Amniotic stem cell (primary cell): Measurements from ENCODE around the gene RFLNA.

Experiments used
- DNase-seq: peaks from one replicate; lab custom pipeline; 2025; lab: John Stamatoyannopoulos, UW

RFLNA gene

DNA sequence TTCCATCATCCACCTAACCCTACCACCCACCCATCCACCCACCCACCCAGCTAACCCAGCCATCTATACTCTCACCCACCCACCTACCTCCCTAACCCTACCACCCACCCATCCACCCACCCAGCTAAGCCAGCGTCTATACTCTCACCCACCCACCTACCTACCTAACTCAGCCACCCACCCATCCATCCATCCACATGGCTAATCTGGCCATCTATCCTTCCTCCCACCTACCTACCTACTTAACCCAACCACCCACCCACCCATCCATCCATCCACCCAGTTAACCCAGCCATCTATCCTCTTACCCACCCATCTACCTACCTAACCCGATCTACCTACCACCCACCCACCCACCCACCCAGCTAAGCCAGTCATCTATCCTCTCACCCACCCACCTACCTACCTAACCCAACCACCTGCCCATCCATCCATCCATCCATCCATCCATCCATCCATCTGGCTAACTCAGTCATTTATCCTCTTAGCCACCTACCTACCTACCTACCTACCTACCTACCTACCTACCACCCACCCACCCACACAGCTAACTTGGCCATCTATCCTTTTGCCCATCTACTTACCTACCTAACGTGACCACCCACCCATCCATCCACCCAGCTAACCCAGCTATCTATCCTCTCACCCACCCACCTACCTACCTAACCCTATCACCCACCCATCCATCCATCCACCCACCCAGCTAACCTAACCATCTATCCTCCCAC is 44.1 kb downstream of the RFLNA start:
- DNase-seq, result no peak

DNA sequence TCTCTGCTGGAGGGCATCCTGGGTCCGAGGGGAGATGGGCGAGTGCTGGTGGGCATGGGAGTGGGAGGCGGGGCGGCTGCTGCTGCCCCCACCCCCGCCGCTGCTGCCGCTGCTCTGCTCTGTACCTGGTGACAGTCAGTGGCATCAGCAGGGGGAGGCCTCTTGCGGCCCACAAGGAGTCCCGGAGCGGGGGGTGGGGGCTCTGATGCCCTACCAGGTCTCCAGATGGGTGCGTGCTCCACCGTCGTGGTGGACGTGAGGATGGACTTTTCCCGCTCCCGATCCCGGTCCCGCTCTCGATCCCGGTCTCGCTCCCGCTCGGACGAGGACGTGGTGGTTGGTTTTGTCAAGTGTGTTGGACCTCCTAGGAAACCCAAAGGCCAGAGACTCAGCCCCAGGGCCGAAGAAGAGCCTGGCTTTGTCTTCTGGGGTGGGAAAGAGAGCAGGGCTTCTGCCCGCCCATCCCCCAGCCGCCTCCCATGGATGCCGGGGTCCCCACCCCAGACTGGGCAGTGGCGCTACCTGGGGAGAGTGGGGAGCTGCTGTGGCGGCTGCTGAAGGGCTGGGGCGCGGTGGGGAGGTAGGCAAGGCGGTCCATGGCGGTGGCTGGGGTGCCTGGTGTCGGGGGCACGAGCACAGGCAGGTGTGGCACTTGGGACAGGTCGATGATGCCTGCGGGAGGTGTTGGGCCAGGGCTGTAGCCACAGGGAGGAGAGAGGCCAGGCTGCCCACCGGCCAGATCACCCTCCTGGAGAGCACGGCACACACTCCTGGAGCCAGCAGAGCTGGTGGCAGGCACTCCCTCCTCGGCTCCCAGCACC is 45.4 kb downstream of the RFLNA start:
- no peak for DNase-seq

DNA sequence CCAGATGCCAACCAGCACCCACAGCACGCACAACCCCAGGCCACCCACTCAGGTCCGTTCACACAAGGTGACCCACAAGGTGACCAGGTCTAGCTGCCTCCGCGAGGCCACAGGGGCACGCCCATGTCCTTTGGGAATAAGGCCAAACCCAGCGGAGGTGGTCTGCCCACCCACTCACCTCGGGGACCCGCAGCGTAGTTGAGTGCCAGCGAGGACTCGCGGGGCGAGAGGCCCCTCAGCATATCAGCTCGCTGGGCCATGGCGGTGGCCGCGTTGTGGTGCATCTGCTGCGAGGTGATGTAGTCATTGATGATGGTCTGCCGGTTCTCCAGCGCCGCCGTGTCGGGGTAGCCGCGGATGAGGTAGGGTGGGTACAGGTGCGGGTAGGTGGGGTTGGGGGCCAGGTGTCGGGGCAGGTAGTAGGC is 46.8 kb downstream of the RFLNA start:
- no peak for DNase-seq

DNA sequence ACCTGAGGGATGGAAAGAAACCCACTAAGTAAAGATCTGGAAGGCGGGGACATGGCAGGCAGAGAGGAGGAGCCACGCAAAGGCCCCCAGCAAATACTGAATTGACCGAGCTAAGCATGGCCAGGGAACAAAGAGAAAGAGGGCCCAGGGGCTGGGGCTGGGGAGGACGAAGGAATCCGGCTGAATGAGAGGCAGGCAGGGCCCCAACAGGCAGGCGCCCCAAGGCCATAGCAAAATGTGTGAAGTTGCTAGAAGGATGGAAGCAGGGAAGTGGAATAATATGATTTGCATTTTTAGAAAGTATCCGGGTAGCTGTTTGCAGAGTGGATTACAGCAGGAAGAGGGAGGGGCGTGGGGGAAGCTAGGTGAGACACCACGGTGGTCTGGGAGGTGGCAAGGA is 49.1 kb downstream of the RFLNA start:
- DNase-seq, result no peak

- no peak for DNase-seq
Measured at GRCh38 chr12:124344526-124344925, 49.6 kb downstream of the RFLNA start.

GRCh38 chr12:124345795-124346194 is 50.9 kb downstream of the RFLNA start:
- DNase-seq, result no peak

DNA sequence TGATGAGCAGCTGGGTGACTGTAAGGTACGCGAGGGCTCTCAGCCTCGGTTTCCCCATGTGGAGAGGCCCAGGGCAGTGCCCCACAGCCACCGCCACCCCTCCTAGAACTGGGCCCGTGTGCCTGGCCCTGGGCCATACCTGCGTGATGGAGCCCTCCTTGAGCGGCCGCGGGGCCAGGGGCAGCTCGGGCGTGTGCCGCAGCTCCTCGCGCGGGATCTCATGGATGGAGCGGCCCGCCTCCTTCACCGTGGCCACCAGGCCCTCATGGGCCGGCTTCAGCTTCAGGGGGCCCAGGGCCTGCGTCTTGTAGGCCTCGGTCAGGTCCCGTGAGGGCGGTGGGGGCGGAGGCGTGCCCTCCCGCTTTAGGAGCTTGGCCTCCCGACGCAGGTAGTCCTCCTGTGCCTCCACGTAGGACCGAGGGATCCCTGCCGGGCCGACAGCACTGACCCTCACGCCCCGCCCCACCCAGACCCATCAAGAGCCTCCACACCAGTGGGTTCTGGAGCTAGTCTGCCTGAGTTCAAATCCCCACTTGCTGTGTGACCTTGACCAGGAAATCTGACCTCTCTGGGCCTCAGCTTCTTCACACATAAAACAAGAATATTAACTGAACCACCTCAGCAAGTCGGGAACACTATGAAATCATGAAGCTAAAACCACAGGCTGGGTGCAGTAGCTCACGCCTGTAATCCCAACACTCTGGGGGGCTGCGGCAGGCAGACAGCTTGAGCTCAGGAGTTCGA is 51.7 kb downstream of the RFLNA start:
- DNase-seq, result no peak

DNA sequence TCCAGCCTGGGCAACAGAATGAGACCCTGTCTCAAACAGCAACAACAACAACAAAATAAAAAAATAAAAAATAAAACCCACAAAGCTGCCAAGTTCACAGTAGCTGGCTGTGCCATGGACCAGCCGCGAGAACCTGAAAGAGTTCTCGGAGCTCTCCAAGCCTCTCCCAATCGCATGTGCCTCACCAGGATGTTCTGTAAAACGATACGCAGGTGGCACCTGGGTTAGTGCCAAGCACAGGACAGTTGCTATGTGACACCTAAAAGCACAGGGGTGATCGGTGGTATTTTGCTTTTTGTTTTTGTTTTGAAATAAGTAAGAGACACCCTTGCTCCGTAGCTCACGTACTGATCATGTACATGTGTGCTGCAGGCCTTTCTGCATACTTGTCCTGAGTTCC is 52.4 kb downstream of the RFLNA start:
- DNase-seq, result no peak

DNA sequence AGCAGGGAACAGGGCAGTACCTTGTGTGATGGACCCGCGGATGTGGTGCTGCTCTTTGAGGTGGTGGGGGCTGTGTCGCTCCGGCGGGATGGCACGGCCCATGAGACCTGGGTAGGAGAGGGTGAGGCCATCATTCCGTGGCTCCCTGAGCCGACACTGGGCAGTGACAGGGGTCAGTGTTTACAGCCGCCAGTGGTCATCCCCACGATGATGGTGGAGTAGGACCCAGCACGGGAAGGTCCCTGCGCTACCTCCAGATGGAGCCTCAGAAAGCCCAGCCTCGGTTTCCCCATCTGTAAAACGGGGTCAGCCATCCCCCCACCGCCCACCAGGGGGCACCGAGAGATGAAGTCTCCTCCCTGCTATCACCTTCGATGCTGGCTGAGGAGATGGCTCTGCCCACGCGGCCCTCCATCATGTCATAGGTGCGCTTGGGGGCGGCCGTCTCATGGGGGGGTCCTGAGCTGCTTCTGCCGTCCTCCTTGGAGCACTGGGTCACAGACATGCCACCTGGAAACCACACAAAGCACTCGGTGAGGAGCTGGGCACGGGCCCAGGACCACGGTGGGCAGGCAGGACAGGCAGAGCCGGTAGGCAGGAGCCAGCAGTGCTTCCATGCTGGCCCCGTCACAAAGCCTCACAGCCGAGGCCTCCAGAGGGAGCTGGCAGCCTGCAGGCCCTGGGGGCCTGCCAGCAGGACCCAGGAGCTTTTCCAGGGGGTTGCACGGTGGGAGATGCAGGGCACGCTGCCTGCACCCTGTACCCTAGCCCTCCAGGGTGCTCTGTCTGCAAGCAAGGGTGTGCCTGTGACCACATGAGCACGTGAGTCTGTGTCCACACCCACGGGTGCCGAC is 53.1 kb downstream of the RFLNA start:
- no peak for DNase-seq

DNA sequence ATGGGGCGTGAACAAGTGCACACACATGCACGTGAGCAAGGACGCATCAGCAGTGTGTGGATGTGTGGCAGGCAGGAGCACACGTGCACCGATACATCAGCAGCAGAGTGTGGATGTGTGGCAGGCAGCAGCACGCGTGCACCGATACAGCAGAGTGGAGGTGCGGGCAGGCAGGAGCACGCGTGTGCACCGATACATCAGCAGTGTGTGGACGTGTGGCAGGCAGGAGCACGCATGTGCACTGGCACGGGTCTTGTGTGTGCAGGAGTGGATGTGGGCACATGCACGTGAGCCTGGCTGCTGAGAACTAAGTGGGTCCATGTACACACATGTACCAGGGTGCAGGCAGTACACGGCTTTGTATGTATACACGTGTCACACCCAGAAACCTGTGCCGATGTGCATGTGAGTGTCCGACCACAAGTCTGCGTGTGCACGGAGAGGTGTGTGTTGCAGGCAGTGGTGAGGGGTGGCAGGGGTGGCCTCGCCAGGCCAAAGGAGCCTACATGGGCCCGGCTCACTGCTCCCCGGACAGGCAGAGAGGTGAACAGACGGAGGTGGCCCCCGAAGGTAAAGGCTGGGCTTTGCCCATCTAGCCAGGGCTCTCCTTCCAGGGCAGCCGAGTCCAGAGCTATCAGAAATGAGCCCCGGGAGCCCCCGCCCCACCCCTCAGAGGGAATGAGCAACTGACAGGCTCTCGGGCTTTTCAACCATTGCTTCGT is 53.9 kb downstream of the RFLNA start:
- no peak for DNase-seq

DNA sequence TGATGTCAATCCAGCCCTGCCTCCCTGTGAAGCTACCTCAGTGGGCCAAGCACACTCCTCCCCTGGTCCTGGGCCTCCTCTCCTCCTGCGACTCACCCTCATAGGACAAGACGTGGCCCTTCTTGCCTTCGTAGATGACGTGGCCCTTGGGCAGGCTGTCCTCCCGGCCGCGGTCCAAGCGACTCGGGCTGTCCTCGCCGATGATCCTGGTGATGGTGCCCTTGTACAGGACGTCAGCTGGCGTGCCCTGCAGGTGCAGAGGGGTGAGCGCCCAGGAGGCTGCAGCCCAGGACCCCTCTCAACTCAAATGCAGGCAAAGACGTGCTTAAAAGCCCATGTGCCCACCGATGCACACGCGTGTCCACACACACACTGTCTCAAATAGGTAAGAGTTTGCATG is 55.6 kb downstream of the RFLNA start:
- no peak for DNase-seq

GRCh38 chr12:124351422-124351821 is 56.5 kb downstream of the RFLNA start:
- DNase-seq, result no peak

- no peak for DNase-seq
Measured at GRCh38 chr12:124352257-124352656, 57.4 kb downstream of the RFLNA start.

GRCh38 chr12:124352839-124353238 is 57.9 kb downstream of the RFLNA start:
- no peak for DNase-seq

GRCh38 chr12:124354400-124354799 is 59.5 kb downstream of the RFLNA start:
- no peak for DNase-seq

DNA sequence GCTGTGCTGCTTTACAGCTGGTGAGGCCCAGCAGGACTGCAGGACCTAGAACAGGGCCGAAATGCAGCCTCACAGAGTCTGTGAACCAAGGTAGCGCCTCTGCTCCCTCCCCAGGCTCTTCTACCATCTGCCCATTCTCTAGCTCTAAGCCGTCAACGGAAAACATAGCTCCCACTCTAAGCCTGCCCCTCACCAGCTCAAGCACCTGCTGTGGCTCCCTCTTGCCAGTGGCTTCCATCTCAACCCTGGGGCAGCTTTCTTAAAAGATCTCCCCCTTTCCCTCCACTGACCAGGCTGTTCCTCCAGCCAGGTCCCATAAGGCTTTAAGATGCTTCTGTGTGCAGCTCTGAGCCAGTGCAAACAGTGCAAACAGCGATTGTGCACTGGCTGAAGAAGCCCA is 61.3 kb downstream of the RFLNA start:
- no peak for DNase-seq

- no peak for DNase-seq
Measured at GRCh38 chr12:124357616-124358015, 62.7 kb downstream of the RFLNA start.

DNA sequence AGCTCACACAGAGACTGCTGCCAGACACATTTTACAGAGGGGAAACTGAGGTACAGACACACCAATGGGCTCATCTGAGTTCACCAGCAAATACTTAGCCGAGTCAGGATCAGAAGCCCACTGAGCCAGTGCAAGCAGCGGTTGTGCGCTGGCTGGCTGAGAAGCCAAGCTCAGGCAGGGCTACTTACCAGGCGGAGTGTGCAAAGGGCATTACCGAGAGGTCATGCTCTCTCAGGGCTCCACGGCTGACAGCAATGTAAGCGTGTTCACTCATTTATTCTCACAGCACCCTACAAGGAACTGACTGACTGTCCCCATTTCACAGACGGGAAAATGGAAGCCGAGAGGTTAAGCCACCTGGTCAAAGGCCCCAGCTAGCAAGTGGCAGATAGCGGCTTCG is 63.7 kb downstream of the RFLNA start:
- DNase-seq, result no peak

DNA sequence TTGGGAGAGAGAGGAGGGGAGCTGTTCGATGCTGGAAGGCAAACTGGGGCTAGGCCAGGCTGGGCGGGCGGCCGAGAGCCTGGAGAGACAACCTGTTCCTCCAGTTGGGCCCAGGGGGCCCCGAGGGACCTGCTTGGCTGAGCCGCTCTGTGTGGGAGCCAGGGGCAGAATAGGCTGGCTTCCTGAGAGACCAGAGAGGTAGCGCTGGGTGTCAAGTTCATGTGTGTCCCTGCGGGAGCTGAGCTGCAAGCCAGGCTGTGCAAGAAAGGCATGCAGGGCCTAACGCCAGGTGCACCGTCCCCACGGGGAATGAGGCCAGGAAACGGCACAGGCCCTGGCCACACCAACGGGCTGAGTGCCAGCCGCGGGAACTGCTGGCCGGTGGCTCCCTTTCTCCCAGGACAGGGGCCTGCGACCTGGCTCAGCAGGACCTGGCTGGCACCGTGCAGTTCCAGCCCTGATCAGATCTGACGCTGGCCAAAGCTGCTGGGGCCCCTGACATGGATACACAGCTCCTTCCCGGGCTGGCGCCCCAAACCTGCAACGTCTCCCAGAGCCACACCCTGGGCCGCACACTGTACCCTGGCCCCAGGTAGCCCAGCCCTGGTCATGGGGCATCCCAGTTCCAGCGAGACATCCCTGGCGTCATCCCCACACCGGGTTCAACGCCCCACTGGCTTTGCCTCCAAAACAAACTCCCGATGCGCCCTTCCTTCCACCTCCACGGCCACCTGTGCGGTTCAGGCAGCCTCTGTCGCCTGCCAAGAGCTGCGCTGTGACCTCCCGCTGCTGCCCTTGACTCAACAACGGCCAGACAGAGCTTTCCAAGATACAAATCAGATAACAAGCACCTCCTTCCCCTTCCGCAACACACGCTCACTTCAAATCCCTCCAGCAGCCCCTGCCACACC is 65.0 kb downstream of the RFLNA start:
- DNase-seq, result no peak
